Spleen (tissue), 11 donors: ENCODE results near the gene DIP2A. TPM values are rescaled to one million over a fixed set of nuclear protein-coding genes. Genes with fewer than 3 reads are reported as not detected.

ENCODE experiments used
- DNase-seq: peaks from one replicate; pipeline ENCODE4 v3.0.0-alpha.2; 2020
- H3K27ac ChIP-seq, 8 donors: fragments of 200-600 bp; sonication (generic) in 7 of 8; 1 replicate in 4 of 8; 2 replicates in 4 of 8; pipeline versions ENCODE4 v1.5.0 to v1.8.0; 2016 to 2021; ENCODE audit warnings: inconsistent platforms in 4 of 8, mild to moderate bottlenecking in 4 of 8, moderate library complexity in 1 of 8
- H3K27me3 ChIP-seq, 7 donors: fragments of 200-600 bp; sonication (generic) in 6 of 7; replicated peaks in 1 of 7; 1 replicate in 4 of 7; 2 replicates in 3 of 7; pipeline versions ENCODE4 v1.5.0 to v1.8.0; 2016 to 2021; ENCODE audit warnings: inconsistent platforms in 3 of 7, mild to moderate bottlenecking in 1 of 7
- H3K36me3 ChIP-seq, 6 donors: fragments of 200-600 bp; sonication (generic) in 5 of 6; 1 replicate in 4 of 6; 2 replicates in 2 of 6; pipeline versions ENCODE4 v1.5.0 to v1.8.0; 2016 to 2021; ENCODE audit warnings: inconsistent platforms in 2 of 6
- H3K4me1 ChIP-seq, 6 donors: fragments of 200-600 bp; sonication (generic) in 5 of 6; 1 replicate in 3 of 6; 2 replicates in 3 of 6; pipeline versions ENCODE4 v1.5.0 to v1.8.0; 2016 to 2021; ENCODE audit warnings: inconsistent platforms in 3 of 6
- H3K4me3 ChIP-seq, 8 donors: fragments of 200-600 bp; sonication (generic) in 7 of 8; 1 replicate in 4 of 8; 2 replicates in 4 of 8; pipeline versions ENCODE4 v1.5.0 to v1.8.0; 2016 to 2021; ENCODE audit warnings: inconsistent platforms in 4 of 8, mild to moderate bottlenecking in 4 of 8, moderate library complexity in 2 of 8
- H3K9me3 ChIP-seq, 8 donors: fragments of 200-600 bp; sonication (generic) in 7 of 8; 1 replicate in 4 of 8; 2 replicates in 4 of 8; pipeline versions ENCODE4 v1.5.0 to v1.8.0; 2016 to 2021; ENCODE audit warnings: inconsistent platforms in 4 of 8
- CTCF ChIP-seq, 11 experiments: fragments of 200-600 bp in 7 of 11; fragments of 450-650 bp in 4 of 11; sonication (generic) in 4 of 11; IDR thresholded peaks in 8 of 11; conservative IDR thresholded peaks in 3 of 11; 1 replicate in 7 of 11; 2 replicates in 4 of 11; pipeline versions ENCODE4 v1.4.0 to v1.8.0; 2016 to 2021; ENCODE audit warnings: antibody characterized with exemption in 11 of 11, inconsistent platforms in 4 of 11, mild to moderate bottlenecking in 1 of 11
- POLR2A ChIP-seq, 3 donors: fragments of 450-650 bp; IDR thresholded peaks; one replicate each; pipeline ENCODE4 v1.5.1; 2017; ENCODE audit warnings: antibody characterized with exemption in 3 of 3, mild to moderate bottlenecking in 1 of 3
- POLR2AphosphoS5 ChIP-seq, 3 donors: sonication (generic); formaldehyde crosslinking; IDR thresholded peaks; one replicate each; pipeline ENCODE4 v1.5.1; 2017; ENCODE audit warnings: antibody characterized with exemption in 3 of 3
- WGBS, 5 donors: extraction: QIAGEN DNeasy Blood & Tissue Kit in 3 of 5; methylation state at CpG; one replicate each; pipeline versions ENCODE4 v1.1.5 to v1.1.7; 2013 to 2018; 5-methylcytosine and 5-hydroxymethylcytosine counted together
- intact Hi-C: fragments of 100-400 bp; cut with DNase I; formaldehyde crosslinking; loops from one replicate; pipeline ENCODE4 v1.15.0; 2023; ENCODE audit warnings: low total_unique reads
- polyA plus RNA-seq, 3 donors: library from polyadenylated mRNA; stranded (reverse); fragments of 200-250 nt; gene quantifications; one replicate each; pipeline ENCODE4 v1.2.1, GENCODE V29; 2013
- total RNA-seq, 7 donors: library from RNA; depleted of rRNA in 3 of 7; stranded (reverse); fragments of >200 nt in 3 of 7; fragmentation: NEBNext Ultra II Directional in 4 of 7; extraction: Animal tissue kit (Norgen Biotek cat#: 25700) in 4 of 7; gene quantifications; one replicate each; pipeline versions ENCODE4 v1.1.0 to v1.2.1, GENCODE V29; 2016 to 2021
- donor health status: healthy with polysubstance abuse.
- donor health status: DM: no; HTN: no; CAD: no; lungs with moderate emphysema.
- donor health status: DM: no; HTN: no; CAD: no.
- donor health status: Bipolar disorder and iron deficiency.
- donor health status: healthy.
- donor health status: DM: no; HTN: no; CAD: no.
- donor health status: DM: yes; HTN: yes; CAD: no.

Gene DIP2A
- total and polyA plus RNA-seq, 10 donors, result 14.7 to 96.7 (median 64.1) TPM

- Histone ChIP-seq H3K27me3 (no peaks in the 10 kb centered on the region), H3K36me3 (peaks cover under 1 to 97% (median 46%) of the 10 kb centered on the region in 6 donors), H3K27ac (peak overlapping the region; percentile 40 to 90 (median 82)), H3K4me1 (peaks cover 0 to 46% (median 24%) of the 10 kb centered on the region in 6 donors), H3K9me3 (no peaks in the 10 kb centered on the region), H3K4me3 (peak overlapping the region in 3 of 8 donors; percentile 5 to 54 (median 24))
- TF ChIP-seq CTCF (IDR thresholded peaks at IDR 0.05 in 8 of 11, conservative IDR thresholded peaks at IDR 0.05 in 3 of 11), result no peak
- intact Hi-C loops, result no loop called here
- no peak for DNase-seq
- 27 to 61% (median 36%) methylated on average over 5 of the region's 5 CpGs for WGBS, 5 donors
These were observed 93.6 kb downstream of the DIP2A start for GRCh38 chr21:46552274-46552673.

DNA sequence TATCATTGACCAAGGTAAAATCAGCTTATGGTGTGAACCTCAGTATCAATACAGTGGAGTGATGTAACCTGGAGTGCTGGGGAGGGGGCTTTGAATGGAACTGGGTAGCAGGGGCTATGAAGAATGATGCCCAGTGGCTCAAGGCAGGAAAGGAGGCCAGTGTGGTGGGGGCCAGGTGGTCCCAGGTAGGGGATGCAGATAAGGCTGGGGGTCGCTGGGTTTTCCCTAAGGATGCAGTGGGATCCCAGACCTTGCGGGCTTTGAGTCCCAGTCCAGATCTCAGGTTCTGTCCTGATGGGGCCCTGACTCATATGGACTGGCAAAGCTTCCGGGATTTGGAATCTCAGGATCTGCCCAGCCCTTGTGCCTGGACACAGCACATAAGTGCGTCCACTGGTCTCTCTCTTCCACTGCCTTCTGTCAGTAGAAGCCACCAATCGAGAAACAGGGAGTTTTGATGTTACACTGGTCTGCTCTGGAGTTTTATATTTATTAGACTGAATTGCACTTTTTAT, 94.2 kb downstream of the DIP2A start:
- DNase-seq, result no peak
- peaks cover 0 to 46% (median 24%) of the 10 kb centered on the region in 6 donors for H3K4me1 ChIP-seq
- H3K27ac ChIP-seq, result peak overlapping the region; percentile 40 to 90 (median 82)
- TF ChIP-seq CTCF (IDR thresholded peaks at IDR 0.05 in 8 of 11, conservative IDR thresholded peaks at IDR 0.05 in 3 of 11), result no peak
- no peak for TF ChIP-seq POLR2A (IDR thresholded peaks at IDR 0.05)
- TF ChIP-seq POLR2AphosphoS5 (IDR thresholded peaks at IDR 0.05), result no peak
- no peaks in the 10 kb centered on the region for H3K9me3 ChIP-seq
- 93 to 100% (median 97%) methylated on average over 5 of the region's 5 CpGs for WGBS, 5 donors
- H3K4me3 ChIP-seq, result no peak overlapping the region
- H3K36me3 ChIP-seq, result peaks cover 4 to 97% (median 48%) of the 10 kb centered on the region in 6 donors
- no peaks in the 10 kb centered on the region for H3K27me3 ChIP-seq
- intact Hi-C loops, result no loop called here

GRCh38 chr21:46553993-46554392, 95.3 kb downstream of the DIP2A start:
- peak; percentile 58 for DNase-seq
- H3K27me3 ChIP-seq, result no peaks in the 10 kb centered on the region
- H3K36me3 ChIP-seq, result peaks cover 6 to 97% (median 51%) of the 10 kb centered on the region in 6 donors
- intact Hi-C loops, result no loop called here
- peaks cover 0 to 56% (median 27%) of the 10 kb centered on the region in 6 donors for H3K4me1 ChIP-seq
- no peaks in the 10 kb centered on the region for H3K9me3 ChIP-seq
- WGBS, 5 donors, result 93 to 100% (median 95%) methylated on average over 4 to 13 of the region's 13 CpGs
- no peak for TF ChIP-seq POLR2AphosphoS5 (IDR thresholded peaks at IDR 0.05)
- TF ChIP-seq POLR2A (IDR thresholded peaks at IDR 0.05), result no peak
- H3K4me3 ChIP-seq, result no peak overlapping the region
- peak overlapping the region in 1 of 8 donors; percentile 90 for H3K27ac ChIP-seq

DNA sequence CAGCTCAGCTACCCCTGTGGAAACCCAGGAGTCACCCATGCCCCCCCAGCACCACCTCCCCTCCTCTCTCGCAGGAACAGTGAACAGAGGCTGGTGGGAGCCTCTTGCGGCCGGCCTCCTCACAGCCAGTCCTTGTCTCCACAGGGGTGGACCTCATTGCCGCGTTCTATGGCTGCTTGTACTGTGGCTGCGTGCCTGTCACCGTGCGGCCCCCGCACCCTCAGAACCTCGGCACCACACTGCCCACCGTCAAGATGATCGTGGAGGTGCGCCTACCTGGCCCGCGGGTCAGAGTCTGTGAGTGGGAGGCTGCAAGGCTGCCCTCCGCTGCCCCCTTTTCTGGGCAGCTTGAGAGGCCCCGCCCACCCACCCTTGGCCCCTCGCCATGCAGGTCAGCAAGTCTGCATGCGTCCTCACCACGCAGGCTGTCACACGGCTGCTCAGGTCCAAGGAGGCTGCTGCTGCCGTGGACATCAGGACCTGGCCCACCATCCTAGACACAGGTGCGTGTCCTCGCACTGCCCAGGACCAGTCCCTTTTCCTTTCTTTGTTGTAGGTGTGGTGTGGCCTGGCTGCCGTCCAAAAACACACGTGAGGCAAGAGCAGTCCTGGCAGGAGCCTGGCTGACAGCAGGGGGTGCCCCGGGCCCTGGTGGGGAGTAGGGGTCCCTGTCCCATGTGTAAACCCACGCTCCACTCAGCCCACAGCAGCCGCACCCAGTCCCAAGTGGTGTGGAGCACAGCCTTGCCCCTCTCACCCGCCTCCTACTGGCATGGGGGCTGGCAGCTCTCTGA, 95.9 kb downstream of the DIP2A start:
- Histone ChIP-seq H3K27ac (peak overlapping the region in 2 of 8 donors; percentile 5 to 13), H3K36me3 (peaks cover 6 to 98% (median 53%) of the 10 kb centered on the region in 6 donors), H3K4me1 (peaks cover 0 to 58% (median 33%) of the 10 kb centered on the region in 6 donors), H3K9me3 (no peaks in the 10 kb centered on the region), H3K27me3 (no peaks in the 10 kb centered on the region), H3K4me3 (no peak overlapping the region)
- intact Hi-C loops, result no loop called here
- TF ChIP-seq POLR2AphosphoS5 (IDR thresholded peaks at IDR 0.05) (no peak), CTCF (IDR thresholded peaks at IDR 0.05 in 8 of 11, conservative IDR thresholded peaks at IDR 0.05 in 3 of 11) (no peak), POLR2A (IDR thresholded peaks at IDR 0.05) (no peak)
- WGBS, 5 donors, result 91 to 94% (median 93%) methylated on average over 22 to 30 of the region's 30 CpGs
- DNase-seq, result peak; percentile 69
